ENCODE results near the gene METRNL. TPM values are rescaled to one million over a fixed set of nuclear protein-coding genes. Genes with fewer than 3 reads are reported as not detected.

Gene METRNL
- total RNA-seq, 1 experiment from 2014 or later = 29.0 TPM

DNA sequence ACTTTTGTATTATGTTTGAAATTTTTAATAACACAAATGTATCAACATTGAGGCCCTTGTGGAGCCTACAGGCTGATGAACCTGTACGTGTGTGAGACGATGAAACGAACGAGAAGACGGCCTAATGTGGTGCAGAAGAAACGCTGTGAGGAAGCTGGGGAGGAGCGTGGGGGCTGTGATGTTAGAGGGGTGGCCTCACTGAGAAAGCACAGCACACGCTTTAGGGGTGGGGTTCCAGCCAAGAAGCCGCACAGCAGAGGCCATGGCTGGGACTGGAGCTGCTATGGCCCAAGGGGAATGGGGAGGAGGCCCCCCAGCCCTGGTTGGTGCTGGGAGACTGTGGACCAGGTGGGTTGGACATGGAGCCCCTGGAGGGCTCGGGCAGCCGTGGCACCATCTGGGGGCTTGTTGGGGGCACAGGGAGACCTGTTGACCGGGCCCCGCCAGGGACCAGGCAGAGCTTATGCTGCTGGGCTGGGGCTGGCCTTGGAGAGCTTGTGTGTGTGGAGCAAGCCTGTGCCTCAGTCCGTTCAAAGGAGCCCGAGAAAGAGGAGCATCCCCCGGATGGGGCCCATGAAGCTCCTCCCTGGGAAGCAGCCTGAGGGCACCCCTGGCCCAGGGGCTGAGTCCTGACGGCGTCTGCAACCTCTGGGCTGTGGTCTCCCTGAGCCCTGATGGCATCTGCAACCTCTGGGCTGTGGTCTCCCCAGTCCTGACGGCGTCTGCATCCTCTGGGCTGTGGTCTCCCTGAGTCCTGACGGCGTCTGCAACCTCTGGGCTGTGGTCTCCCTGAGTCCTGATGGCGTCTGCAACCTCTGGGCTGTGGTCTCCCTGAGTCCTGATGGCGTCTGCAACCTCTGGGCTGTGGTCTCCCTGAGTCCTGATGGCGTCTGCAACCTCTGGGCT is 44.7 kb downstream of the METRNL start:
- peaks cover 20% of the 10 kb centered on the region for H3K4me1 Mint-ChIP-seq (ENCODE audit: low read depth, unreplicated experiment)
- CTCF ChIA-PET = no interaction called here
- no TSS peak for BruUV-seq (replicated peaks)
- TF ChIP-seq, protein P1, sequence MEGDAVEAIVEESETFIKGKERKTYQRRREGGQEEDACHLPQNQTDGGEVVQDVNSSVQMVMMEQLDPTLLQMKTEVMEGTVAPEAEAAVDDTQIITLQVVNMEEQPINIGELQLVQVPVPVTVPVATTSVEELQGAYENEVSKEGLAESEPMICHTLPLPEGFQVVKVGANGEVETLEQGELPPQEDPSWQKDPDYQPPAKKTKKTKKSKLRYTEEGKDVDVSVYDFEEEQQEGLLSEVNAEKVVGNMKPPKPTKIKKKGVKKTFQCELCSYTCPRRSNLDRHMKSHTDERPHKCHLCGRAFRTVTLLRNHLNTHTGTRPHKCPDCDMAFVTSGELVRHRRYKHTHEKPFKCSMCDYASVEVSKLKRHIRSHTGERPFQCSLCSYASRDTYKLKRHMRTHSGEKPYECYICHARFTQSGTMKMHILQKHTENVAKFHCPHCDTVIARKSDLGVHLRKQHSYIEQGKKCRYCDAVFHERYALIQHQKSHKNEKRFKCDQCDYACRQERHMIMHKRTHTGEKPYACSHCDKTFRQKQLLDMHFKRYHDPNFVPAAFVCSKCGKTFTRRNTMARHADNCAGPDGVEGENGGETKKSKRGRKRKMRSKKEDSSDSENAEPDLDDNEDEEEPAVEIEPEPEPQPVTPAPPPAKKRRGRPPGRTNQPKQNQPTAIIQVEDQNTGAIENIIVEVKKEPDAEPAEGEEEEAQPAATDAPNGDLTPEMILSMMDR (IDR thresholded peaks at IDR 0.05; ENCODE audit: unreplicated experiment) = no peak
- H3K27me3 Mint-ChIP-seq (ENCODE audit: unreplicated experiment) = peaks cover 88% of the 10 kb centered on the region
- no peaks in the 10 kb centered on the region for H3K9me3 Mint-ChIP-seq (ENCODE audit: low read depth, unreplicated experiment)
- no peak overlapping the region for H3K4me3 Mint-ChIP-seq (ENCODE audit: low read depth, unreplicated experiment)
- H3K36me3 Mint-ChIP-seq (ENCODE audit: insufficient read depth, unreplicated experiment) = no peaks in the 10 kb centered on the region
- intact Hi-C loops (cut with micrococcal nuclease; ENCODE audit: unreplicated experiment) = no loop called here
- H3K27ac Mint-ChIP-seq (ENCODE audit: unreplicated experiment) = no peak overlapping the region
- no peak for DNase-seq

DNA sequence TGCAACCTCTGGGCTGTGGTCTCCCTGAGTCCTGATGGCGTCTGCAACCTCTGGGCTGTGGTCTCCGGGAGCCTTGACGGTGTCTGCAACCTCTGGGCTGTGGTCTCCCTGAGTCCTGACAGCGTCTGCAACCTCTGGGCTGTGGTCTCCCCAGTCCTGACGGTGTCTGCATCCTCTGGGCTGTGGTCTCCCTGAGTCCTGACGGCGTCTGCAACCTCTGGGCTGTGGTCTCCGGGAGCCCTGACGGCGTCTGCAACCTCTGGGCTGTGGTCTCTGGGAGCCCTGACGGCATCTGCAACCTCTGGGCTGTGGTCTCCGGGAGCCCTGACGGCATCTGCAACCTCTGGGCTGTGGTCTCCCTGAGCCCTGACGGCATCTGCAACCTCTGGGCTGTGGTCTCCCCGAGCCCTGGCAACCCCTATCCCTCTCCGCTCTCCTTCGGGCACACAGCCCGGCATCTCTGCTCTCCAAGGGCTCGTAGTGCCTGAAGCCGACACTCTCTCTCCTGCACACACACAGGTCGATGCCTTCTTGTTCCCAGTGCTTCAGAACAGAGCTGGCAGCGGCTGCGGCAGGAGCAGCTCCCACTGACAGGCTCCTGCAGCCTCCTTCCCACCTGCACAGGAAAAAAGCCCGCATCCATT is 45.6 kb downstream of the METRNL start:
- CTCF ChIA-PET = interaction anchor here (1.1 kb wide), 1 partner anchor 29 kb away, joined by 3 read pairs; no protein-coding TSS in a partner anchor
- BruUV-seq (replicated peaks) = no TSS peak
- Mint-ChIP-seq H3K27me3 (ENCODE audit: unreplicated experiment) (peaks cover 80% of the 10 kb centered on the region), H3K36me3 (ENCODE audit: insufficient read depth, unreplicated experiment) (no peaks in the 10 kb centered on the region), H3K4me1 (ENCODE audit: low read depth, unreplicated experiment) (peaks cover 17% of the 10 kb centered on the region), H3K9me3 (ENCODE audit: low read depth, unreplicated experiment) (no peaks in the 10 kb centered on the region), H3K27ac (ENCODE audit: unreplicated experiment) (no peak overlapping the region), H3K4me3 (ENCODE audit: low read depth, unreplicated experiment) (no peak overlapping the region)
- TF ChIP-seq, protein P1 (IDR thresholded peaks at IDR 0.05; ENCODE audit: unreplicated experiment) = no peak
- no peak for DNase-seq
- intact Hi-C loops (cut with micrococcal nuclease; ENCODE audit: unreplicated experiment) = no loop called here

DNA sequence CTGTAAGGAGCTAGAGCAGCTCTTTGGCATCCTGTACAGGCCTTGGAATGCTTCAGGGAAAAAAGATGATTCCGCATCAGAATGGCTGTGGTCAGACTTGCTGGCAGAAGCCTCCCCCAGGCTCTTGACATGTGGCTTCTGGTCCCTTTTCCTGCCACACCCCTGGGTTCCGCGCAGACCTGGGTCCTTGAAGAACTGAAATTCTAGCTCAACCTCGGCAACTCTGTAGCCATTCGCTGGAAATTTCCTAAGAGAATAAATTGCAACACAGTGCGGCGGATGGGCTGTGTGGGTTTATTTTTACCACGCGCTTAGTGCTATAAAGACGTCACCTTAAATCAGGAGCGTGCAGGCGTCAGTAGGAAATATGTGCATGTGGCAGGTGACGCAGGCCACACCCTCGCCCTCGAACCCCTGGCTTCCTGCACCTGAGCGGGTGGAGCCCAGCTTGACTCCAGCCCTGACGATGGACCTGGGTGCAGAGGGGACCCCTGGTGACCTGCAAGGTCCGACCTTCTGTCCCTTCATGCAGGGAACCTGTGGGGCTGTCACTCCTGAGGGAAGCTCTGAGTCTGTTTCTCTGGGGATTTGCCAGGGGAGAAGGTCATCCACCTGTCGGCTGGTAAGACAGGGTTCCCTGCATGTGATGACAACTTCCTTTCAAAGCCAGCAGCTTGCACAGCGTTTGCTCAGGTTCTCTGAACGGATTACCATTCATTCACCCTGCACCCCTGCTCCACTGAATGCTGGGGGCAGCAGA is 46.3 kb downstream of the METRNL start:
- Mint-ChIP-seq H3K36me3 (ENCODE audit: insufficient read depth, unreplicated experiment) (no peaks in the 10 kb centered on the region), H3K27ac (ENCODE audit: unreplicated experiment) (no peak overlapping the region), H3K27me3 (ENCODE audit: unreplicated experiment) (peaks cover 73% of the 10 kb centered on the region), H3K4me1 (ENCODE audit: low read depth, unreplicated experiment) (peaks cover 17% of the 10 kb centered on the region), H3K4me3 (ENCODE audit: low read depth, unreplicated experiment) (no peak overlapping the region), H3K9me3 (ENCODE audit: low read depth, unreplicated experiment) (no peaks in the 10 kb centered on the region)
- BruUV-seq (replicated peaks) = no TSS peak
- CTCF ChIA-PET = interaction anchor here (1.1 kb wide), 1 partner anchor 29 kb away, joined by 3 read pairs; no protein-coding TSS in a partner anchor
- TF ChIP-seq, protein P1 (IDR thresholded peaks at IDR 0.05; ENCODE audit: unreplicated experiment) = no peak
- intact Hi-C loops (cut with micrococcal nuclease; ENCODE audit: unreplicated experiment) = no loop called here
- no peak for DNase-seq

DNA sequence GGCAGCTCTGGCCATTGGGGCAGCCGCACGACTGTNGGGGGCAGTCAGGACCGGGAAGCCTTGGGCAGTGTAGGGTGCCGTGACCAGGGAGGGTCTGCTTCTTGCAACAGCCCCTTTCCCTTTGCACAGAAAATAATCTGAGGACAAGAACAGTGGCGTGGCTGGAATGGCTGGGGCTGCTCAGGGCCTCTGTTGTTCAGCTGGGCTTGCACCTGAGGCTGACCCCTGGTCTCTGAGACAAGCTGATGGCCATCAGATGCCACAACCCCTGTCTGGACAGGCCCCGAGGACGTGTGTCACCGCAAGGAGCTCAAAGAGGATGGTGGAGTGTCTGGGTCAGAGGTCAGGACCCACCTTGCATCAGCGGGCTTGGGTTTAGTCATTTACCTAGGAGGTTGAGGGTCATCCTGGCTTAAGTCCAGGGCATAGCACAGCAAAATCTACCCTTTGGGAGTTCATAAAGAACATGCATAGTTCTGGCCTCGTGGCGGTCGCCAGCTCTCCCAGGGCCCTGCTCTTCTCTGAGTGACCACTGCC is 46.9 kb downstream of the METRNL start:
- no TSS peak for BruUV-seq (replicated peaks)
- CTCF ChIA-PET = interaction anchor here (1.1 kb wide), 1 partner anchor 30 kb away, joined by 3 read pairs; no protein-coding TSS in a partner anchor
- Mint-ChIP-seq H3K36me3 (ENCODE audit: insufficient read depth, unreplicated experiment) (no peaks in the 10 kb centered on the region), H3K27ac (ENCODE audit: unreplicated experiment) (no peak overlapping the region), H3K9me3 (ENCODE audit: low read depth, unreplicated experiment) (no peaks in the 10 kb centered on the region), H3K4me1 (ENCODE audit: low read depth, unreplicated experiment) (peaks cover 17% of the 10 kb centered on the region), H3K27me3 (ENCODE audit: unreplicated experiment) (peaks cover 68% of the 10 kb centered on the region), H3K4me3 (ENCODE audit: low read depth, unreplicated experiment) (no peak overlapping the region)
- TF ChIP-seq, protein P1 (IDR thresholded peaks at IDR 0.05; ENCODE audit: unreplicated experiment) = no peak
- intact Hi-C loops (cut with micrococcal nuclease; ENCODE audit: unreplicated experiment) = no loop called here
- DNase-seq = no peak

Data from Calu3 (cell line).